HEK293 (cell line): Measurements from ENCODE around the gene HEATR5A.

Experiments used
- ATF2 ChIP-seq: fragments of 450-650 bp; formaldehyde crosslinking; IDR thresholded peaks from 2 replicates; pipeline ENCODE4 v1.5.1; 2016; ENCODE audit warnings: missing biosample characterization, missing genetic modification characterization, low read depth
- CTCF ChIP-seq: fragments of 450-650 bp; formaldehyde crosslinking; IDR thresholded peaks from 2 replicates; pipeline ENCODE4 v1.5.1; 2016; ENCODE audit warnings: missing biosample characterization, missing genetic modification characterization
- KLF1 ChIP-seq: fragments of 450-650 bp; formaldehyde crosslinking; IDR thresholded peaks from 2 replicates; pipeline ENCODE4 v1.5.1; 2016; ENCODE audit warnings: missing biosample characterization, missing genetic modification characterization
- KLF10 ChIP-seq: fragments of 450-650 bp; IDR thresholded peaks from 2 replicates; pipeline ENCODE4 v1.5.1; 2018; ENCODE audit warnings: missing biosample characterization, mild to moderate bottlenecking, missing genetic modification characterization
- PRDM10 ChIP-seq: fragments of 450-650 bp; formaldehyde crosslinking; IDR thresholded peaks from 2 replicates; pipeline ENCODE4 v1.5.1; 2016; ENCODE audit warnings: missing biosample characterization, missing genetic modification characterization
- SCRT2 ChIP-seq: fragments of 450-650 bp; formaldehyde crosslinking; IDR thresholded peaks from 2 replicates; pipeline ENCODE4 v1.5.1; 2016; ENCODE audit warnings: missing biosample characterization, missing genetic modification characterization
- ZBTB8A ChIP-seq: fragments of 450-650 bp; formaldehyde crosslinking; IDR thresholded peaks from 2 replicates; pipeline ENCODE4 v1.5.1; 2016; ENCODE audit warnings: missing biosample characterization, missing genetic modification characterization
- ZNF146 ChIP-seq: fragments of 450-650 bp; formaldehyde crosslinking; IDR thresholded peaks from 2 replicates; pipeline ENCODE4 v1.5.1; 2016; ENCODE audit warnings: missing biosample characterization, missing genetic modification characterization
- ZNF18 ChIP-seq: fragments of 450-650 bp; formaldehyde crosslinking; IDR thresholded peaks from 2 replicates; pipeline ENCODE4 v1.5.1; 2016; ENCODE audit warnings: missing biosample characterization, missing genetic modification characterization
- ZNF24 ChIP-seq: fragments of 450-650 bp; formaldehyde crosslinking; IDR thresholded peaks from 2 replicates; pipeline ENCODE4 v1.5.1; 2016; ENCODE audit warnings: missing biosample characterization, missing genetic modification characterization
- TF ChIP-seq, protein P1 (sequence below): fragments of 450-650 bp; formaldehyde crosslinking; IDR thresholded peaks from 2 replicates; pipeline ENCODE4 v1.5.1; 2016; ENCODE audit warnings: missing biosample characterization, missing genetic modification characterization

GRCh38 chr14:31389946-31390345 lies 30.4 kb downstream of the HEATR5A start:
- no peak for TF ChIP-seq ZNF18 (tag by site-specific recombination)
- TF ChIP-seq ATF2 (tag by site-specific recombination): no peak
- no peak for TF ChIP-seq KLF10
- TF ChIP-seq CTCF (tag by site-specific recombination): no peak
- TF ChIP-seq SCRT2 (tag by site-specific recombination): no peak
- TF ChIP-seq ZBTB8A: no peak
- no peak for TF ChIP-seq ZNF24 (tag by site-specific recombination)
- no peak for TF ChIP-seq PRDM10 (tag by site-specific recombination)
- TF ChIP-seq ZNF146 (tag by site-specific recombination): no peak
- no peak for TF ChIP-seq KLF1 (tag by site-specific recombination)
- TF ChIP-seq, protein P1, sequence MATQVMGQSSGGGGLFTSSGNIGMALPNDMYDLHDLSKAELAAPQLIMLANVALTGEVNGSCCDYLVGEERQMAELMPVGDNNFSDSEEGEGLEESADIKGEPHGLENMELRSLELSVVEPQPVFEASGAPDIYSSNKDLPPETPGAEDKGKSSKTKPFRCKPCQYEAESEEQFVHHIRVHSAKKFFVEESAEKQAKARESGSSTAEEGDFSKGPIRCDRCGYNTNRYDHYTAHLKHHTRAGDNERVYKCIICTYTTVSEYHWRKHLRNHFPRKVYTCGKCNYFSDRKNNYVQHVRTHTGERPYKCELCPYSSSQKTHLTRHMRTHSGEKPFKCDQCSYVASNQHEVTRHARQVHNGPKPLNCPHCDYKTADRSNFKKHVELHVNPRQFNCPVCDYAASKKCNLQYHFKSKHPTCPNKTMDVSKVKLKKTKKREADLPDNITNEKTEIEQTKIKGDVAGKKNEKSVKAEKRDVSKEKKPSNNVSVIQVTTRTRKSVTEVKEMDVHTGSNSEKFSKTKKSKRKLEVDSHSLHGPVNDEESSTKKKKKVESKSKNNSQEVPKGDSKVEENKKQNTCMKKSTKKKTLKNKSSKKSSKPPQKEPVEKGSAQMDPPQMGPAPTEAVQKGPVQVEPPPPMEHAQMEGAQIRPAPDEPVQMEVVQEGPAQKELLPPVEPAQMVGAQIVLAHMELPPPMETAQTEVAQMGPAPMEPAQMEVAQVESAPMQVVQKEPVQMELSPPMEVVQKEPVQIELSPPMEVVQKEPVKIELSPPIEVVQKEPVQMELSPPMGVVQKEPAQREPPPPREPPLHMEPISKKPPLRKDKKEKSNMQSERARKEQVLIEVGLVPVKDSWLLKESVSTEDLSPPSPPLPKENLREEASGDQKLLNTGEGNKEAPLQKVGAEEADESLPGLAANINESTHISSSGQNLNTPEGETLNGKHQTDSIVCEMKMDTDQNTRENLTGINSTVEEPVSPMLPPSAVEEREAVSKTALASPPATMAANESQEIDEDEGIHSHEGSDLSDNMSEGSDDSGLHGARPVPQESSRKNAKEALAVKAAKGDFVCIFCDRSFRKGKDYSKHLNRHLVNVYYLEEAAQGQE: no peak
